ENCODE measurements around the gene IFFO2.

GRCh38 chr1:18989176-18989799, 32.8 kb upstream of the IFFO2 start:
- TF ChIP-seq CTCF (IDR thresholded peaks at IDR 0.05), result no peak
- no peak for TF ChIP-seq EZH2 (IDR thresholded peaks at IDR 0.05; ENCODE audit: borderline replicate concordance, insufficient read depth, low read depth, low read length, poor library complexity, severe bottlenecking)
